Astrocyte (in vitro differentiated cells and primary cell): ENCODE results near the gene EPHB2.

Source experiments
- CTCF ChIP-seq: IDR thresholded peaks from 2 replicates; pipeline ENCODE4 v1.5.1; 2011; ENCODE audit warnings: low read depth, mild to moderate bottlenecking, inconsistent platforms, low read length, moderate library complexity; ENCODE audit not compliant: insufficient read depth
- EZH2 ChIP-seq: IDR thresholded peaks from 2 replicates; pipeline ENCODE4 v1.6.1; 2012; ENCODE audit warnings: mild to moderate bottlenecking, low read length, inconsistent platforms; ENCODE audit not compliant: insufficient read depth

DNA sequence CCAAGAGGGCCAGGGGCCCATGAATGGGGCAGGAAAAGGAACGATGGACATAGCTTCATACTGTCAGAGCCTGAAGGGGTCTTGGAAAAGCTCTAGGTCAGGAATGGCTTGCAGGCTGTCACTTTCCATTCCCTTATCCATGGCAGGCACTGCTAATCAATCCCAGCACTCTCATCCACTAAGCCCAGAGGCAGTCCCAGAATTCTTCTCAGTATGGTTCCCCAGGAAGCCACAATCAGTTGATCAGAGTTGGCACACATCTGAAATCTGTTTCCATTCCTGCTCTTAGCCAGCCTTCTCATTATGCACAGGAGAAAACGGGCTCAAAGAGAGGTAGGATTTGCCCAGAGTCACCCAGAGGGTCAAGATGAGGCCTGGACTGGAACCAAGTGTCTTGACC is 196.3 kb downstream of the EPHB2 start:
- no peak for TF ChIP-seq CTCF
- no peak for TF ChIP-seq EZH2
